CD4-positive, CD25-positive, alpha-beta regulatory T cell (primary cell): ENCODE measurements around the gene ASB3. TPM values are rescaled to one million over a fixed set of nuclear protein-coding genes. Genes with fewer than 3 reads are reported as not detected.

Experiments used
- ATAC-seq, 2 donors: fragments of 150-1000 bp; cut with Tn5 transposase; one replicate each; pipeline ENCODE4 v1.10.0; 2021; ENCODE audit warnings: low read depth in 2 of 2, moderate number of reproducible peaks in 2 of 2, moderate library complexity in 1 of 2
- DNase-seq, 3 donors: peaks; one replicate each; pipeline versions ENCODE4 v3.0.0 to v3.0.0-alpha.2; 2012 to 2022; ENCODE audit warnings: mixed read lengths in 1 of 3
- H3K27ac ChIP-seq: one replicate; pipeline ENCODE4 v1.7.0; 2013; ENCODE audit warnings: mild to moderate bottlenecking, low read length; ENCODE audit not compliant: insufficient read depth, poor library complexity, severe bottlenecking
- H3K27me3 ChIP-seq: one replicate; pipeline ENCODE4 v1.7.0; 2013; ENCODE audit warnings: low read length; ENCODE audit not compliant: control insufficient read depth, insufficient read depth
- H3K36me3 ChIP-seq: one replicate; pipeline ENCODE4 v1.7.0; 2013; ENCODE audit warnings: mild to moderate bottlenecking, low read length, moderate library complexity; ENCODE audit not compliant: control insufficient read depth, insufficient read depth
- H3K4me1 ChIP-seq: 2 replicates; pipeline ENCODE4 v1.7.0; 2013; ENCODE audit warnings: mild to moderate bottlenecking, low read length; ENCODE audit not compliant: insufficient read depth, control insufficient read depth, poor library complexity, severe bottlenecking
- H3K4me3 ChIP-seq: one replicate; pipeline ENCODE4 v1.7.0; 2013; ENCODE audit warnings: low read depth, mild to moderate bottlenecking, low read length, moderate library complexity
- H3K9me3 ChIP-seq, 2 experiments: 1 replicate in 1 of 2; 2 replicates in 1 of 2; pipeline ENCODE4 v1.7.0; 2013; ENCODE audit warnings: low read length in 2 of 2, mild to moderate bottlenecking in 1 of 2, moderate library complexity in 1 of 2; ENCODE audit not compliant: control insufficient read depth in 2 of 2
- H3K27ac Mint-ChIP-seq, 3 donors: one replicate each; pipeline ENCODE4 v1.8.0; 2020 to 2022; ENCODE audit warnings: mild to moderate bottlenecking in 3 of 3, mixed read lengths in 3 of 3, moderate library complexity in 2 of 3
- H3K27me3 Mint-ChIP-seq: one replicate; pipeline ENCODE4 v1.8.0; 2022; ENCODE audit warnings: mild to moderate bottlenecking, mixed read lengths
- H3K36me3 Mint-ChIP-seq: one replicate; pipeline ENCODE4 v1.8.0; 2020; ENCODE audit warnings: mixed read lengths
- H3K4me1 Mint-ChIP-seq, 4 donors: one replicate each; pipeline ENCODE4 v1.8.0; 2020 to 2022; ENCODE audit warnings: mixed read lengths in 4 of 4, mild to moderate bottlenecking in 1 of 4
- H3K4me3 Mint-ChIP-seq, 4 donors: one replicate each; pipeline ENCODE4 v1.8.0; 2020 to 2022; ENCODE audit warnings: mild to moderate bottlenecking in 4 of 4, mixed read lengths in 4 of 4, moderate library complexity in 3 of 4
- H3K9me3 Mint-ChIP-seq, 7 donors: one replicate each; pipeline ENCODE4 v1.8.0; 2020 to 2022; ENCODE audit warnings: mixed read lengths in 7 of 7, mild to moderate bottlenecking in 3 of 7, moderate library complexity in 2 of 7
- polyA plus RNA-seq, 4 donors: library from polyadenylated mRNA; unstranded; fragments of 300-500 nt; fragmentation: Illumina TruSeq; gene quantifications; one replicate each; pipeline ENCODE4 v1.2.3, GENCODE V29; 2021
- total RNA-seq: library from RNA; stranded (reverse); gene quantifications from one replicate; pipeline ENCODE4 v1.2.3, GENCODE V29; 2022

The ASB3 gene
- total and polyA plus RNA-seq, 5 donors from 2014 or later: 15.8 to 38.7 (median 20.5) TPM

DNA sequence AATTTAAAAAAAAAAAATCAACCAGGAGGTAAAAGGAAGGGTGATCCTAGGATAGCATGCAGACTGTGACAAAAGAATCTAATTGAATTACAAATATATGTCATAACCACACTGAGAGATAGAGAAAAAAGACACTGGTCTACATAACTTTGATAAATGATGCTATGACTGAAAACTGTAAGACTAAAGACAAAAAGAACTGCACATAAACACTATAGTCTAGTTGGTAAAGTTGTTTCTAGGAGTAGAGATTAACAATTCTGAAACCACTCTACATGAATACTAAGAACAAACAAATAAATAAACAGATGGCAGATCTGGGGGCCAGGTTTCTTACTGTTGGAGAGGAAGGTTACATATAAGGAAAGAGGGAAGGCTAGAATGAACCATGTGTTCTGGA lies 33.7 kb downstream of the ASB3 start:
- Mint-ChIP-seq H3K27me3 (no peaks in the 10 kb centered on the region), H3K36me3 (peaks cover 44% of the 10 kb centered on the region), H3K27ac (no peak overlapping the region), H3K4me1 (peaks cover 17 to 32% (median 24%) of the 10 kb centered on the region in 4 donors), H3K4me3 (no peak overlapping the region), H3K9me3 (no peaks in the 10 kb centered on the region)
- Histone ChIP-seq H3K4me3 (no peak overlapping the region), H3K36me3 (peaks cover 30% of the 10 kb centered on the region), H3K27me3 (no peaks in the 10 kb centered on the region), H3K4me1 (no peaks in the 10 kb centered on the region), H3K27ac (no peak overlapping the region), H3K9me3 (no peaks in the 10 kb centered on the region)
- ATAC-seq (no peak), DNase-seq (peak in 1 of 3 donors; percentile 3)

DNA sequence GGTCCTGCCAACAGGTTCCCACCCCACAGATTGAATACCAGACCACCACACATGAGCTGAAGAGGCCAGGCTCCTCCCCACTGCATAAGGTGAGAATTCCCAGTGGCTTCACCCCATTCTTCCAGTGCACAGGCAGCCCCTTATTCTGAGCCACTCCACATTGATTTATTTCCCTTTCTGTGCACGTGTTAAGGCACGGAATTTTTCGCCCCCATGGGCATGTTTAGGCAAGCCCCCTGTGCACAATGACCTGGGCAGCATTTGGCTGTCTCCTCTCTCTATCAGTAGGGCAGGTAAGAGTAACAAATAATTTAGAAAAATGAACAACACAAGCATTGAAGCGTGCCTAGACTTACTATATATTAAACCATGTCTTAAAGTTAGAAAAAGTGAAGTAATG lies 34.4 kb downstream of the ASB3 start:
- Histone ChIP-seq H3K4me1 (no peaks in the 10 kb centered on the region), H3K27ac (no peak overlapping the region), H3K9me3 (no peaks in the 10 kb centered on the region), H3K4me3 (no peak overlapping the region), H3K27me3 (no peaks in the 10 kb centered on the region), H3K36me3 (peaks cover 36% of the 10 kb centered on the region)
- ATAC-seq (no peak), DNase-seq (no peak)
- Mint-ChIP-seq H3K27me3 (no peaks in the 10 kb centered on the region), H3K4me1 (peaks cover 19 to 37% (median 24%) of the 10 kb centered on the region in 4 donors), H3K27ac (no peak overlapping the region), H3K9me3 (no peaks in the 10 kb centered on the region), H3K4me3 (no peak overlapping the region), H3K36me3 (peaks cover 44% of the 10 kb centered on the region)

DNA sequence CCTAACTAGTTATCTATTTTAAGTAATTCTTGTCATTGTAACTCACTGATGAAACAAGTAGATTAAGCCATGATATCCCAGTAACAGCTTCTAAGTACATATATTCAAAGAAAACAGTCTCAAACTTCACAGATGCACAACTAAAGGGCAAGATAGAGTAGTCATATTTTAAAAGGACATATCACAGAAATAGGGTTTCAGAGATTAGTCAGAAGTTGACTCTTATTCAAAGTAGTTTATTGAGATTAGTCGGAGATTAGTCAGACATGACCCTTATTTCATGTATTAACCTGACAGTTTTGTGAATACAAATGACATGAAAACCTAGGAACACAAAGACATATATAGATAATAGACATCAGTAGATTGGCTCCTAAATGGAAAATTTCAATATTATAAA lies 35.0 kb downstream of the ASB3 start:
- Mint-ChIP-seq H3K36me3 (peaks cover 40% of the 10 kb centered on the region), H3K4me1 (peaks cover 19 to 37% (median 24%) of the 10 kb centered on the region in 4 donors), H3K9me3 (no peaks in the 10 kb centered on the region), H3K27me3 (no peaks in the 10 kb centered on the region), H3K27ac (peak overlapping the region in 1 of 3 donors; percentile 52), H3K4me3 (no peak overlapping the region)
- Histone ChIP-seq H3K4me1 (no peaks in the 10 kb centered on the region), H3K36me3 (peaks cover 34% of the 10 kb centered on the region), H3K4me3 (no peak overlapping the region), H3K27me3 (no peaks in the 10 kb centered on the region), H3K27ac (no peak overlapping the region), H3K9me3 (no peaks in the 10 kb centered on the region)
- ATAC-seq (peak in 1 of 2 donors; percentile 42), DNase-seq (peak in 1 of 3 donors; percentile 37)

DNA sequence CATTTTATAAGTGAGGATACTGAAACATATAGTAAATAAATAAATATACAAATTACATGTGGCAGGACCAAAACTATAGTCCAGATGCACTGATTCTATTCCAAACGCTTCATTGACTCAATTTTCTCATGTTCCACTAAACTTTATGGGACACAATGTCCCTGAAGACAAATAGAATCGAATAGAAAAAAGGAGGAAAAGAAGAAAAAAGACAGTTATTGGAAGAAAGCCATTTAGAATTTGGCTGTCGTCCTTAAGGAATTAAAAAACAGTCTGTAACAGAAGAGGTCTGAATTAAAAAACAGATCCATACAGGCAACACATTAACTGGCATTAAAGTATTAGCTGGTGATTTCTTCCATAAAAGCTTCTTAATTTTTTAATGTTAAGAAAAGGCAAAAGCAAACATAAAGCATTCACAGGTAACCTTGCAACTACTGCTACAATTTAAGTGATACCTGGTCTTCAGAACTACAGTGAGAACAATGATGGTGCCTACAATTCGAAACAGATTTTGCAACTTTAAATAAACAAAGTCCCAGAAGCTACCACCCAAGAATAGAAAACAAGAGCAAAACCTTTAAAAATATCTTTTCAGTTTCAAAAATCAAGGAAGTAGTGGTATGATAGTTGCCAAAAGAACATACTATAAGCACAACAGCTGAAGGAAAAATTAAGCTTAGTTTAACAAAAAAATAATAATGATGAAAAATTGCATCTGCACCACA lies 36.5 kb downstream of the ASB3 start:
- Histone ChIP-seq H3K27ac (no peak overlapping the region), H3K4me3 (no peak overlapping the region), H3K27me3 (no peaks in the 10 kb centered on the region), H3K9me3 (no peaks in the 10 kb centered on the region), H3K36me3 (peaks cover 28% of the 10 kb centered on the region), H3K4me1 (no peaks in the 10 kb centered on the region)
- no peak overlapping the region for H3K4me3 Mint-ChIP-seq
- H3K27me3 Mint-ChIP-seq: no peaks in the 10 kb centered on the region
- H3K9me3 Mint-ChIP-seq: no peaks in the 10 kb centered on the region
- DNase-seq (no peak), ATAC-seq (no peak)
- H3K4me1 Mint-ChIP-seq: peaks cover 22 to 36% (median 25%) of the 10 kb centered on the region in 4 donors
- H3K27ac Mint-ChIP-seq: no peak overlapping the region
- peaks cover 43% of the 10 kb centered on the region for H3K36me3 Mint-ChIP-seq

DNA sequence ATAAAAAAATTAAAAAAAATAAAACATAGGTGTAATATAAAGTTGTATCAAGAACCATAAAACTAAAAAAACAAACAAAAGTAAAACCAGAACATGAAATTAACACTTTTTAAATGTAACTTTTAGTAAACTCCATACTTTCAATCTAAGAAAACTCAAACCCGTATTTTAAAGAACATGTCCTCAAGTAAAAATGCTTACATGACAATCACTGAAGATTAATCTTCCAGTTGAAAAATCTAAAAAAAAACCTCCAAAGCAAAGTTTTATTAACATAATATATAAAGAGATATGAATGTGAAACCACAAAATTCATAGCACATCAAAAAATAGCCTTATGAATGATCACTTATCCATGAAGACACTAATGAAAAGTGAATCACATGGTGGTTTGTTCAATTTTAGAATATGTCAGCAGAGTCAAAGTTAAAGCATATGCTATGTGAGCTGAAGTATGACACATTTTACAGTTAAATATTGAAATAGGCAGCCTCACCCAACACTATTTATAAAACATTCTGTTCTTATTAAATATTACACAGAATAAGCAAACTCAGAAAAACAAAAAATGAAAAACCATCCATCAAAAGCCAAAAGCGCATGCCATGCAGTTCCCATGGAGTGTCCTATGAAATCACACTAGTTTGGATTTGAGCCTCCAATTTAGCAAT lies 42.2 kb downstream of the ASB3 start:
- Histone ChIP-seq H3K9me3 (no peaks in the 10 kb centered on the region), H3K4me3 (no peak overlapping the region), H3K36me3 (peaks cover 21% of the 10 kb centered on the region), H3K27ac (no peak overlapping the region), H3K4me1 (no peaks in the 10 kb centered on the region), H3K27me3 (no peaks in the 10 kb centered on the region)
- H3K4me3 Mint-ChIP-seq: no peak overlapping the region
- peaks cover 8 to 20% (median 15%) of the 10 kb centered on the region in 4 donors for H3K4me1 Mint-ChIP-seq
- H3K27ac Mint-ChIP-seq: no peak overlapping the region
- H3K36me3 Mint-ChIP-seq: peaks cover 39% of the 10 kb centered on the region
- no peaks in the 10 kb centered on the region for H3K9me3 Mint-ChIP-seq
- no peaks in the 10 kb centered on the region for H3K27me3 Mint-ChIP-seq
- no peak for DNase-seq
- ATAC-seq: no peak

DNA sequence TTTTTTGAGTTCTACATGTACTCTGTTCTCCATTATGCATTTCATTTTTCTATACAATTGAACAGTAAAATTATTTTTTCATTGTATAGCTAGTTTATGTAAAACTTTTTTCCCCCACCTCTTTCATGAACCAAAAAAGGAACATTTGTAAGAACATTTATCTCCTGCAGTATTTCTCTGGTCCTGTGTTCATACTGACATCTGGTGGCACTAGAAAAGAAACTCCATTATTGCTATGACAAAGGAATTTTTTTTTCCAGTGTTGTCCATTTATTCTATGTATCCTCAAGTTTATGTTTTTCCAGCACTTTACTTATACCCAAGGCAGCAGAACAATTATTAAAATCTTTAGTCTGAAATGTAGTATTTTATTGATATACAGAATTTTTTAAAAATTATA lies 46.6 kb downstream of the ASB3 start:
- Histone ChIP-seq H3K9me3 (no peaks in the 10 kb centered on the region), H3K4me3 (no peak overlapping the region), H3K27me3 (no peaks in the 10 kb centered on the region), H3K27ac (no peak overlapping the region), H3K36me3 (peaks cover 16% of the 10 kb centered on the region), H3K4me1 (no peaks in the 10 kb centered on the region)
- Mint-ChIP-seq H3K4me3 (no peak overlapping the region), H3K27ac (no peak overlapping the region), H3K36me3 (peaks cover 33% of the 10 kb centered on the region), H3K4me1 (peaks cover 14 to 24% (median 17%) of the 10 kb centered on the region in 4 donors), H3K9me3 (no peaks in the 10 kb centered on the region), H3K27me3 (no peaks in the 10 kb centered on the region)
- DNase-seq (no peak), ATAC-seq (no peak)

DNA sequence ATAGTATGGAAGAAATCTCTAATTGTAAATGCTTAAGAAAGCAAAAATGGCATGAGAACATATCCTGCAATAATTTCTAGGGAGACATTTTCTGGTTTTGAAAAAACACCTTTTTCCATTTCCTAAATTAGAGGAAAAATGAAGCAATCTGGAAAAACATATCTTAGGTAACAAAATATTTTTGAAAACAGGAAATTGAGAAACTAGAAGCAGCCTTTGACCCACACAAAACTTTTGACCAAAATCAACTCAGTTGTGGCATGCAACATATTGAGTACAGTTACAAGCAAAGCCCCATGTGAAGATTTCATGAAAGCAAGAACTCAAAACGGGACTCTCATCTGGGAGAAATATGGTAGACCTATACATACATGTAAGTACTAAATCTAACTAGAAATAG lies 47.7 kb downstream of the ASB3 start:
- no peak overlapping the region for H3K27ac Mint-ChIP-seq

More for the DNA sequence above, 47.7 kb downstream of the ASB3 start:
- H3K27ac ChIP-seq: no peak overlapping the region
- peaks cover 15 to 33% (median 20%) of the 10 kb centered on the region in 4 donors for H3K4me1 Mint-ChIP-seq
- H3K36me3 ChIP-seq: peaks cover 17% of the 10 kb centered on the region
- ATAC-seq (no peak), DNase-seq (no peak)
- H3K36me3 Mint-ChIP-seq: peaks cover 40% of the 10 kb centered on the region
- no peaks in the 10 kb centered on the region for H3K27me3 Mint-ChIP-seq
- H3K4me1 ChIP-seq: no peaks in the 10 kb centered on the region
- no peaks in the 10 kb centered on the region for H3K9me3 ChIP-seq
- no peak overlapping the region for H3K4me3 ChIP-seq
- no peak overlapping the region for H3K4me3 Mint-ChIP-seq
- no peaks in the 10 kb centered on the region for H3K9me3 Mint-ChIP-seq
- H3K27me3 ChIP-seq: no peaks in the 10 kb centered on the region
